ENCODE data around the gene PTPRN2.
"Not testable (repeated sequence)": the region's sequence is repeated elsewhere in the genome, so short reads cannot be mapped to it uniquely, and the experiment has no call there.

Gene PTPRN2

DNA sequence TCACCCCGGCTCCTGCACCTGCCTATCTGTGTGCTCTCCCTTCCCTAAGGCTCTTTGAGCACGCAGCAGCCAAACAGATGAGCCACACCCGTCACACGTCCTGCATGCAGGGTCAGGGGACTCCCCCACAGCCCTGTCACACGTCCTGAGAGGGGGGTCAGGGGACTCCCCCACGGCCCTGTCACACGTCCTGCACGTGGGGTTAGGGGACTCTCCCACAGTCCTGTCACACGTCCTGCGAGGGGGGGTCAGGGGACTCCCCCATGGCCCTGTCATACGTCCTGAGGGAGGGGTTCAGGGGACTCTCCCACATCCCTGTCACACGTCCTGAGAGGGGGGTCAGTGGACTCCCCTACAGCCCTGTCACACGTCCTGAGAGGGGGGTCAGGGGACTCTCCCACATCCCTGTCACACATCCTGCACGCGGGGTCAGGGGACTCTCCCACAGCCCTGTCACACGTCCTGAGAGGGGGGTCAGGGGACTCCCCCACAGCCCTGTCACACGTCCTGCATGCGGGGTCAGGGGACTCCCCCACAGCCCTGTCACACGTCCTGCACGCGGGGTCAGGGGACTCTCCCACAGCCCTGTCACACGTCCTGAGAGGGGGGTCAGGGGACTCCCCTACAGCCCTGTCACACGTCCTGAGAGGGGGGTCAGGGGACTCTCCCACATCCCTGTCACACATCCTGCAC lies 211.3 kb downstream of the PTPRN2 start:
- DNase-seq: not testable (repeated sequence)

DNA sequence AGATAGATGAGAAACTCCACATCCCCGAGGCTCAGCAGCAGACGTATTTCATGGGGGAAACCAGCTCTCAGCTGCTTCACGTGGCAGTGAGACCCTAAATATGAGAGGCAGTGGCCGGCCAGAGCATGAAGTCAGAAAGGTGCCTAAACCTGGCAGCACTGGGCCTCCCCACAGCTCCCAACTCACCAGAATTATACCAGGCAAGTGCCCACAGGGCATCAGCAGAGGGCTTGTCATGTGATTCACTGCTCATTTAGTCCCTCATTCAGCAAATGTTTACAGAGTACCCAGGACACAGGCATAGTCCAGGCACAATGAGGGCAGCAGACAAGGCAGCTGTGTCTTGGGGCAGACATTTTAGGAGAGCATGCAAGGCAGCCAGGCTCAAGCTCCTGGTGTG lies 212.6 kb downstream of the PTPRN2 start:
- DNase-seq: no peak

DNA sequence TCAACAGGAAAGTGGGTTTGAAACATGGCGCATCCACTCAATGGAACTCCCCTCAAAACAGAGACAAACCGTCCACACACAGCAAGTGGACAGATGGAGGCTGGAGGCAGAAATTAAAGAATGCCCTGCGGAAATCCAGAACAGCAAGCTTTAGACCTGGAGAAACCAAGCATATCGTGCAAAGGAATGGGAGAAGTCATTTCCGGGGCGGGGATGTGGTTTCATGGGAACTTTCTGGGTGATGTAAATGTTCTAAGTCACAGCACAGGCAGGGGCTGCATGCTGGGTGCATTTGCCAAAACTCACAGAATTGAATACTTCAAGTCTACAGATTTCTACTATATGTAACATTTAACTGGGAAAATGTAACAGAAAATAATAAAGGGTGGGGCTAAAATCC lies 213.0 kb downstream of the PTPRN2 start:
- DNase-seq: no peak

DNA sequence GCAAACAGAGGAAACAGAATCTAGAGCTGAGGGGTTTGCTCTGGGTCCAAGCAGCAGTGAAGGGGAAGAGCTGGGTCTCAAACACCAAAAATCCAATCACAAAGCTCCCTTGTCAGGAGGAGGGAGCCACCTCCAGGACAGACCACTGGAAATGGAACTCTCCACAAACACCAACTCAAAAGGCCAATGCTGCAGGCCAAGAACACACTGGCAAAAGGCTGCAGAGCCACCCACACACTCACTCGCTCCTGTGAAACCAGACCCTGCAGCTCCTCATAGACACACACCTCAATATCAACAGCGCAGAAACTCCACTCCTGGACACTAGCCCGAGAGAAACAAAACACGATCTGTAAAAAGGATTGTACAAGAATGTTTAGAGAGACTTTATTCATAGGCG lies 213.5 kb downstream of the PTPRN2 start:
- DNase-seq: no peak

DNA sequence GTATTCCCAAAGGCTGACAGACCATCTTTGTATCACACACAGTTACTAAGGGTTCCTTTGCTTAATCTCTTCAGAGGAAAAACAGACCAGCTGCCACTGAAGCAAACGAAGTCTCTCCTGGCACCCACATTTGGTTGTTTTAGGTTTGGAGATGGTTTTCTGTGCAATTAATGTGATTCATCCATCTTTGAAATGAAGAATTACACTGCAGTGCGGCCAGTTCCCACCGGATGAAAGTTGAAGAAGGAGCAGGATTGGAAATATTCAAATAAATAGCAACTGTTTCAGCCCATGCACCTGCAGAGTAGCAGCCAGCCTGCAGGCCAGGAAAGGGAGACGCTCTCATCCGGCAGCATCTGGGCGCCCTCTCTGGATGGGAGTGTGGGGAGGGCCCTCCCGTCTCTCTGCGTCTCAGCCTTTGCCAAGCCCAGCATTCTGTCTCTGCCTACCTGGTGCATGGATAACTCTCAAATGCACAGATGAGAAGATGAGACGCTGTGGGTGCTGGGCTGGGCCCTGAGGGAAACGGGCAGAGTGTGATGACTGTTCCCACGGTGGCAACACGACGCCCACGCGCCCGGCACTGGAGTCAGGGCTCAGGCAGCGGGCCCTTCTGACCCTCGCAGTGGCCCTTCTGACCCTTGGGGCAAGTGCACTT lies 214.0 kb downstream of the PTPRN2 start:
- DNase-seq: no peak

DNA sequence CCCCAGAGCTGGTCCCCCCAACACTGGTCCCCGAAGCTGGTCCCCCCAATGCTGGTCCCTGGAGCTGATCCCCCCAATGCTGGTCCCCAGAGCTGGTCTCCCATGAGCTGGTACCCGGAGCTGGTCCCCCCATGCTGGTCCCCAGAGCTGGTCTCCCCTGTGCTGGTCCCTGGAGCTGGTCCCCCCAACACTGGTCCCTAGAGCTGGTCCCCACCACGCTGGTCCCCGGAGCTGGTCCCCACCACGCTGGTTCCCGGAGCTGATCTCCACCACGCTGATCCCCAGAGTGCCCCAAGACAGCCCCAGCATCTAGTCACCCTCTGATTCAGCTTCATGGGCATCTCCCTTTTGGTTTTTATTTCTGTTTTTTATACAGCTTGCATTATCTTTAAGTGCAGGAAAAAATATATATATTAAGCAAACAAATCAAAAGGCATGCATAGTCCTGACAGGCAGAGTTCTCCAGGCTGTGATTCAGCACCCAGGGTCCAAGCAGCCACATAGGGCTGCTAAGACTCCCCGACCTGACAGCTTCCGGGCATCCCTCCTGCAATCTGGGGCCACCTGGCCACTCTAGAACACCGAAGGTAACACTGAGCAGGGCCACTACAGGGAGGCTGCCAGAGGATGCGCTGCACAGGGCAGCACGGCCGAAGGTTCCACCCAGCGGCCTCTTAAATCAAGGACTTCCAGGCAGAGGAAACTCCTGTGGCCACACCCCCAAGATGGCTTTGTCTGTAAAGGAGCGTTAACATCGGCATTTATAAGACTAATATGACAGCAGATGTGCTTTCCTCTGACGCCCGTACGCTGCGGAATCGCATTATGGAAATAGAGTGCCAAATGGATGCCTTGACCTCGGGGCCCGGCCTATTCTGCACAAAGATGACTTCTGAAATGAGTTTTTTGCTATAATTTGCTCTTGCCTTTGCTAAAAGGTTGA lies 215.0 kb downstream of the PTPRN2 start:
- DNase-seq: no peak

DNA sequence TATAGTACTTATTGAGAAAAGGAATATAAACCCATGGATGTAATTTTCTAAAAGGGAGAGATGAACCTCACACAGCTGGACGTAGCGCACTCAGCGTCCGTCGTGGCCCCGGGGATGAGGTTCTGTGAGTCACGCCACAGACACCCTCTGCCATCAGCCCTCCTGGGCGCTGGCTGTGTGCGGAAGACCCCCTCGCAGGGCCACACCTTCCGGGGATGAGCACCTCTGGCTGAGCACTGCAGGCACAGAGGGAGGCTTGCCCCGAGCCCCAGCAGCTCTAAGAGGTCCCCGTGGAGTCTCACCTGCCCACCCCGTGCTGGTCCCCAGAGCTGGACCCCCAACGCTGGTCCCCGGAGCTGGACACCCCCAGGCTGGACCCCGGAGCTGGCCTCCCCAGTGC lies 215.8 kb downstream of the PTPRN2 start:
- no peak for DNase-seq

DNA sequence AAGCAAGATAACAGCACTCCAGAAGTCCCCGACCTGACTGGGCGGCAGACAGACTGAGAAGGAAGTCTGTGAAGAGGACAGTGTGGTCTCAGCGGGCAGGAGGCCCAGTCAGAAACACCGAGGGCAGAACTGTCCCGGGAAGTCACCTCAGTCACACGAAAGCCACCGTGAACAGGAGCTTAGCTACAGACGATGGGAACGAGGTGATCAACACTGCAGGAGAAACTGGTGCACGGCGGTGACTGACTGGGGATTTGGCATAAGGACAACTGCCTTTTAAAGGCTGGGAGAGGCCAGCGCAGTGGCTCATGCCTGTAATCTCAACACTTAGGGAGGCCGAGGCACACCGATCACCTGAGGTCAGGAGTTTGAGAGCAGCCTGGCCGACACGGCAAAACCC lies 217.8 kb downstream of the PTPRN2 start:
- DNase-seq: no peak

DNA sequence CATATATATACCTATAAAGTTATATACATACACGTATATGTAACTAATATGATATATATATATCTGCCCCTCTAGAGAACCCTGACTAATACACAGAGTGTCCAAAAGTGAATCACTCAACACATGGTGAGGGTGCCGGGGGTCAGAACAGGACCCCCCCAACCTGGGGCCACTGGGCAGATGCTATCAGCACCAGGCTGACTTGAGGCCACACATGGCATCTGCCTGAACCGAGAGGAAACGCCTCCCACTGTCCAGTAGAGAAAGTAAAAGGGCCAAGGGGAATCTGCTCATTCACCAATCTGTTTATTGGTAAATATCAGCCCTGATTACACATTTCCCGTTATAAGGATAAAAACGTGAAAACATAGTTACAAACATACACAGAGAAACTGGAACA lies 218.3 kb downstream of the PTPRN2 start:
- DNase-seq: no peak

DNA sequence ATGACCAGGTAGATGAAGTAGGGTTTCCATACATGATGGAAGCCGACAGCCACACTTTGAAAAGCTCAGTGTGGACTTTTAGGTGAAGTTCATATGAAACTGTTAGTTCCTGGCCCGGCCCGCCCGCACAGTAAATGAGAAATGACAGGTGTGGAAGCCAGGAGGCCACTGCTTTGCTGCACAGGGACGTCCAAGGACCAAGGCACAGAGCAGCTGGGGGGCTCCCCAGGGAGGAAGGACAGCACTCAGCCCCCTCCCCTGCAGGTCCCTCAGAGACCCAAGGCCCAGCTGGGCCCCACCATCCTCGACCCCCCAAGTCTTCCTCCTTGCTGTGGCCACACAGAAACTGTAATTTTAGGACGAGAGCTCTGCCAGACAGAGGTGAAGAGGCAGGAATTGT lies 219.2 kb downstream of the PTPRN2 start:
- DNase-seq: no peak

DNA sequence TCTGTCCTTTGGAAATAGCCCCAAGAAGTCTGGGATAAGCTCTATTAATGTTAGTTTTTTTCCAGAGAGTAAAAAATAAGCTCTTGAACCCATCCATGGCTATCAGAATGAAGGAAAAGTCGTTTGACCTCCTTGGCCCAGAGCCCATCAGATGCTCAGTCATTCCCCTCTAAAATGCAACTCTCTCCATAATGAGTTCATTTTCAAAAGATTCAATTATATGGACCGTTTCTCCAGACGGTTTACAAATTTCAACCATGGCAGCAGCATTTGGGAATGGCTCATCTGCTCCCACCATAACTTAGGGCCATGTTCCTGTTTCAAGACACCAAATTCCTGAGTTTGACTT lies 220.0 kb downstream of the PTPRN2 start:
- no peak for DNase-seq

DNA sequence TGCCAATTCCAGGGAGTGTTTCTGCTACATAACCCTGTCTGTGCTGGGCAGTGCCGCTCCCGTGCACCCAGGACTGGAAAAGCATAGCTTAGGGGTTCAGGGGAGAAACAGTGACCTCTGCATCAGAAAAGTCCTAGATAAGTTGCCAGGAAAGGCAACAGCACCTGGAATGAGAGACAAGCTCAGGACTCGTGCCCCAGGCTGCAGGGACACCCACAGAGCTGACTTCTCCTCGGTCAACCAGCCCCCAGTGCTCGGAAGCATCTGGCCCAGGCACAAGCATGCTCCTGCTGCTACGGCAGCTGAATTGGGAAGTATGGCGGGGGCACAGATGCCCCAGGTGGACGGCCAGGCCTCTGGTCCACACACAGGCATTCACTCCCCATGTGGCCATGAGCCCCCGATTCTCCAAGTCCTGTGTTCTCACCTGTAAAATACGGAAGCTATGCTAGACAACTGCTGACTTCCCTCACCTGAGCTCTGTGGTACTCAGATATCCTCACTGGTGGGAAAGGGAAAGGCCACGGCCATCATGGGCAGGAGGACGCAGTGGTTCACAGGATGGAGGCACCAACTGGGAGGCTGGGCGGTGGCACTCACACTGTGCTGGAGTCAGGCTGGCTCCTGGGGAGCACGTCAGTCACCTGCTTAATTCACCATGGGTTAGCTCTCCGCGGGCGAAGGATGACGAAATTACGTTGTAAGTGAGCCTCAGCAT lies 220.5 kb downstream of the PTPRN2 start:
- DNase-seq: no peak

DNA sequence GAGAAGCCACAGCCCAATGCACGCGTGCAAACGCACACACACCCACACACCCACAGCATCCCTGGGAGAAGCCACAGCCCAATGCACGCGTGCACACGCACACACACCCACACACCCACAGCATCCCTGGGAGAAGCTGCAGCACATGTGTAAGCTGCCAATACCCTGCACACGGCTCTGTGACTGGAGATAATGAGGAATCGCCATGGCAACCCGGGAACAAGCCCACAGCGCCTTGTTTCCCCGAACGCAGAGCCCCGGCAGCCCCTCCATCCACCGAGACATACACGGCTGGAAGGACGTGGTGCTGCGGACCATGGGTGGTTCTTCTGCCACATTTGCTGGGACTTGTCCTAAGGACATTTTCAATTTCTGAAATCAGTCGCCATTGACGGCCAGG lies 221.3 kb downstream of the PTPRN2 start:
- no peak for DNase-seq

DNA sequence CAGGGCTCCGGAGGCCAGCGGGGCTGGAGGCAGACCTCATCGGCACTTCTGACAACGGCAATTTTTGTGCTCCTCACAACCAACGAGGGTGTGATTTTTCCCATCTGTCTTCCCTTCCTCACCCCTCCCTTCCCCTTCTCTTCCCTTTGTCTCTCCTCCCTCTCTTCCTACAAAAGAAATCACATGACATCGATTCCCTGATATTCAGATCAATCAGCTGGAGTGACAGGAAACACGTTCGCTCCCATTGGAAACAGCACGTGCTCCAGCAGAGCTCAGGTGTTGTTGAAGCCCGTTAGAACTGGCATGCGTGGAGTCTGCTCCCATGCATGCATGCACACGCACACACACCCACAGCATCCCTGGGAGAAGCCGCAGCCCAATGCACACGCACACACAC lies 222.4 kb downstream of the PTPRN2 start:
- no peak for DNase-seq

DNA sequence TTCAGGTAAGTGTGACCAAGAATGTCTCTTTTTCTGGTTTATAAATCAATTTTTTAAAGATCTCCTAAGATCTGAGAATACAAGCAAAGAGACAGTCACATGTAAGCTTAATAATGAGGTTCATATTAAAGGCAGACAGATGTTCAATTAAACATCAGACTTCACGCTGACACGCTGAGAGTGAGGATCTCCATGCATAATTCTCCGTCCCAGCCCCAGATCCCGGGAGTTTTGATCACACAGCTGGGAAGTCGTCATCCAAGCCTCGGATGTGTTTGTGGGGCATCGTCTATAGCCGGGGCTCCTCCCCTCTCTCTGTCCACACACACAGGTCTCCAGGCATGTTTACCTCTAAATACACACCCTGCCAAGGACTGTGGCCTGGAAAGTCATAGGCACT lies 223.2 kb downstream of the PTPRN2 start:
- DNase-seq: no peak

DNA sequence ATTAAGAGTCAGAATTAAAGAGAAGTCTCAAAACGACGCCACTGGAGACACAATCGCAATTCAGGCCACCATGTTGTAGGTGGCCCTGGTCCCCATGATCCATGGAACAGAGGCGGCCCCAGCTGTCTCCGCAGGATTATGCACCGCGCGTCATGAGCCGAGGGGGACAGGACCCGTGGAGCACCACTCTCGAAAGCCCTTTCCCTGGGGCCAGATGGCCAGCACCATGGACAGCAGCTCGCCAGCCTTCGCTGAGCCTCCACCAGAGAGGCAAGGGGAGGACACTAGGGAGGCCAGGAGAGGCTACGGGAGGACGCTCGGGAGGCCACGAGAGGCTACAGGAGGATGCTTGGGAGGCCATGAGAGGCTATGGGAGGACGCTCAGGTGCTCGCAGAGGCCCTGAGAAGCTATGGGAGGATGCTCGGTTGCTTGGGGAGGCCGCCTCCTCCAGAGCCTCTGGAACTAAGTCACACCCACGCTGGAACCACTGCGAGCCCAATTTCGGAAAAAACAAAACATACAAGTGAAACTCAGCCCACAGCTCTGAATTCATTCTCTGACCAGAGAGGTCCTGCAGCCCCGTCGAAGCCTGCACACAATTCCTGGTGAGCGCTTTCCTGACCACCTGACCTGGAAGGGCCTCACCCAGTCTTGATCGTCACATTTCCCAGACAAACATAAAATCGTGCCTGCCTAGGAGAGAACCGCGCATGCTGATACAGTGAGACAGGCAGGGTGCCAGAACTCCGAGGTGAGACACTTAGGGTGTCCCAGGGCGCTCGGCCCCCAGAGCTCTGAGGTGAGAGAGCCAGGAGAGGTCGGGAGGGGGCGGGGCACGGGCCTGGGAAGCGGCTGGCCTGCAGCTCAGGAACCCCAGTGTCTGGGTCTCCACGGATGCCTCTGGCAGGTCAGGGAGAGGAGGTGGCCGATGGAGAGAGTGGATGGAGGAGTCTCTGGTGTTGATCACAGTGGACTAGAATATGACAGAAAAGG lies 224.4 kb downstream of the PTPRN2 start:
- DNase-seq: no peak

DNA sequence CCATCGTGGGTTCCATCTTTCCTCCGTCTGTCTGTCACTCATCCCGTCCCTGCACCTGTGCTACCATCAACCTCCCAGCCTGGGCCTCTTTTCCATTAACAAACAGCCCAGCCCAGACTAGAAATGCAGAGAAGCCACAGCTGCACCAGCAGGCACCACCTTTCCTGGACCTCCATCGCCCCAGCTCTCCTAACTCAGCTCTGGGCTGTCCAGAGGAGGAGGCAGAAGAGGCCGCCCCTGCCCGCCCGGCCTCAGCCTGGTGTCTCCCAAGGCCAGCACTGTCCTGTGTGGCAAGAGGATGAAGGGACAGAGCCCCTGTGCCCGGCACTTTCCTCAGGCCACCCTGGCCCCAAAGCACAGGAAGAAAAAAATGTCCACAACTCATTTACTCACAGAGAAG lies 225.6 kb downstream of the PTPRN2 start:
- DNase-seq: no peak

DNA sequence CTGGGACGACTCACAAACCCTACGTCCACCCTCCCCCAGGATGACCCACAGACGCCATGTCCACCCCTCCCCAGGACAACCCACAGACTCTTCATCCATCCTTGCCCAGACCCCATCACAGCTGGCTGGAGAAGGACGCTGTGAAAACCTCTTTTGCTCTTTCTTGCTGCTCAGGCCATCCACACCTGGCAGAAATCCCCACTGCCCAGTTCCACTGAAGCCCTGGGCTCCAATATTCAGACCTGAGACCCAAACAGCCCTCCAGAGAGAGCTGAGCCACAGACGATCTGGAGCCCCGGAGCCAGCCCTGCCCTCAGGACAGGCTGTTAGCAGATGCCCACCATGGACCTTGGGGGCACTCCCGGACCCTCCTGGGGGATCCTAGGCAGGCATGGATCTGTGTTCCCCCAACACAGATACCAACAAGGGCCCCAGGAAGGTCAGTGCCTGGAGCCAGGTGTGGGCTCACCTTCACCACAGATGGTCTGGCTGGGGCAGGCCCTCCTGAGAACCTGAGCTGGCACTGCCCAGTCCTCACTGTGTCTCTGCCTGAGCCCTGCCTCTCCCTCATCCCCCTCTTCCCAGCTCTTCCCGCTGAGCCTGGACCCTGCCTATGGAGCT lies 226.2 kb downstream of the PTPRN2 start:
- no peak for DNase-seq

DNA sequence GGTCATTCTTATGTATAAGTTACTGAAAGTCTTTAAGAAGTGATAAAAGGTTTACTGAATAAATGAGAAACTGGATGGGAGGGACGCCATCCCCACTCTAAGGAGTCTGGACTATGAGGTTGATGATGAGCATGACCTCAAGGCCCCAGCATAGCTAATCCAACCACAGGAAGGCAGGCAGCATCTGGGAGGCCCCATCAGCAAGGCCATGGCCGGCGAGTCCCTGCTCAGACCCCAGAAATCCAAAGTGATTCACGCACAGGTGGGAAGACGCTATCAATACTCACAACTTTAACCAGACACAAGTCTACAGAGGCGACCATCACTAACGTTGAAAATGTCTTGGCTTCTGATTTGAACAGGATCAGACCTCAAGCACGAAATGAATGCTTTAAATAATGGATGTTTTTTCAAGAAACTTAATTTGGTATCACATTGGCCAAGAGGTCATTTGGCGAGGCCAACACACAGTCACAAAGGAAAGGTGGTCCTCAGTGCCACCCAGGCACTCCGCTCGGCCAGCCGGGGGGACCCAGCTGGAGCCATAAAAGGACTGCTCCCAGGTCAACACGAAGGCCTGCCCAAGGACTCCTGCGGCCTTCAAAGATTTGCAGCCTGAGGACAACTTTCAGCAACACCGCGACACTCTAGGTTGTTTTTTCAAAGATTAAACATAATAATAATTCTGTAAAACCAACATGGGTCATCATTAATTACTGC lies 228.5 kb downstream of the PTPRN2 start:
- no peak for DNase-seq

DNA sequence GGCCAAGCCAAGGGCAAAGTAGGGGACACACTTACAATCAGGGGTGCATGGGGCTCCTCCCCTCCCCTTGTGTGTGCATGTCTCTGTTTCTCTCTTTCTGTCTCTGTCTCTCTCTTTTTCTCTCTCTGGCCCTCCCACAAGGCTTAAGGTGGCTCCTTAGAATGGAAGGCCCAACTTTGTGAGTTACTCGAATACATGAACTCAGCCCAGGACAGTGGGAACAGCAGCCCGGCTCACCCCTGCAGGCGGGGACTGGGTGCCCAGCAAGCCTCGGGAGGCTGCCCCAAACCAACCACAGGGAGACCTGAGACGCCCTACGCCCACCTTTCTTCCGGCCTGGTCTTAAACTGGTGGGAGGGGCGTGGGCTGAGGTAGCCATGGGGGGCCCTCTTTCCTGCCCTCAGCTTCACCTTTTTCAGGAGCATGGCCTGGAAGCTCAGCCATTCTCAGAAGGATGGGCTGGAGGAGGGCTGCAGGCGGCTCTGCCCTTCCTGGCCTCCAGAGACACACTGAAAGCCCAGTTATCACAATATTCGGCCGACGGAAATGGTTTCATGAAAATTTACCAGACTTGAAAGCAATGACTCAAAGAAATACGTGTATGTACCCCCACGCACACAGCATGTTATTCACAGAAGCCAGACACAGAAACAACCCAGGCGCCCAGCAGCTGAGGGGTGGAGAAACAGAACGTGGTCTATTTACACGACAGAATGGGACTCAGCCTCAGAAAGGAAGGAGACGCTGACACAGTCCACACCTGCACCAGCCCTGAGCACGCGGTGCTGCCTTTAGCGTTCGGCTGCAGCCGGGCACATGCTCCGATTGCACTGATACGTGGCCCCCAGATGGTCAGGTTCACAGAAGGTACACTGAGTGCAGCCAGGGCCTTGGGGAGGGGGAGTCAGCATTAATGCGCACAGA lies 229.5 kb downstream of the PTPRN2 start:
- DNase-seq: no peak
